ENCODE measurements around the gene NPY5R. TPM values are rescaled to one million over a fixed set of nuclear protein-coding genes. Genes with fewer than 3 reads are reported as not detected.

NPY5R gene
- 1 to 10 TPM in 1 of 4 donors, not detected in 3; 1.7 TPM for total RNA-seq

DNA sequence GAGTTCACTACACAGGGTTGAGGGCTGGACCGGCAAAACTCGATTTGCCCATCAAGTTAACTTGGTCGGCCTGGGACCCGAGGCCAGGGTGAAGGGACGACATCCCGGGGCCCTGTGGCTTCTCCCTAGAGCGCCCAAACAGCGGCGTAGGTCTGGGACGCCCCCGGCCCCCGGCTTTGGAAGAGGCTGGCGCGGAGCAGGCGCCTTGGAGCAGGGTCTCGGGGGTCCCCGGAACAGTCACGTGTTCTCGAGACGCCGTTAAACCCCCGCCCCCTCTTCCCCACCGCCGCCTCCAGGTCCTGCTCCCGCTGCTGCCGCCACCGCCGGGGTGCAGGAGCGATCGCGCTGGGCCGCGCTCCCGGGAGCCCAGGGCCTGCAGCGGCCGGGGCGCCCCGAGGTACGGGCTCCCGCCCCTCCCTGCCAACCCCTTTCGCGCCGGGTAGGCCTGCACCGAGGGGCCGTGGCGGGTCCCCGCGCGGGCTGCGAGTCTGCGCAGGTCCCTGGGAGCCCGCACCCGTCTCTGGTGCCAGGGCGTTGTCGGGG, at the start of gene NPY5R:
NPY5R (plus strand) TSS at position 289 of the 543 bp plus-strand sequence. CDS start 6,382 bp downstream, outside the sequence.
- peak within 1 kb of the TSS in 3 of 4 donors; percentile 1 to 33 (median 29) for H3K4me3 ChIP-seq
- H3K9me3 ChIP-seq, result no peaks in the 10 kb centered on the region
- H3K27ac ChIP-seq, result no peak within 1 kb of the TSS
- TF ChIP-seq, protein P1, sequence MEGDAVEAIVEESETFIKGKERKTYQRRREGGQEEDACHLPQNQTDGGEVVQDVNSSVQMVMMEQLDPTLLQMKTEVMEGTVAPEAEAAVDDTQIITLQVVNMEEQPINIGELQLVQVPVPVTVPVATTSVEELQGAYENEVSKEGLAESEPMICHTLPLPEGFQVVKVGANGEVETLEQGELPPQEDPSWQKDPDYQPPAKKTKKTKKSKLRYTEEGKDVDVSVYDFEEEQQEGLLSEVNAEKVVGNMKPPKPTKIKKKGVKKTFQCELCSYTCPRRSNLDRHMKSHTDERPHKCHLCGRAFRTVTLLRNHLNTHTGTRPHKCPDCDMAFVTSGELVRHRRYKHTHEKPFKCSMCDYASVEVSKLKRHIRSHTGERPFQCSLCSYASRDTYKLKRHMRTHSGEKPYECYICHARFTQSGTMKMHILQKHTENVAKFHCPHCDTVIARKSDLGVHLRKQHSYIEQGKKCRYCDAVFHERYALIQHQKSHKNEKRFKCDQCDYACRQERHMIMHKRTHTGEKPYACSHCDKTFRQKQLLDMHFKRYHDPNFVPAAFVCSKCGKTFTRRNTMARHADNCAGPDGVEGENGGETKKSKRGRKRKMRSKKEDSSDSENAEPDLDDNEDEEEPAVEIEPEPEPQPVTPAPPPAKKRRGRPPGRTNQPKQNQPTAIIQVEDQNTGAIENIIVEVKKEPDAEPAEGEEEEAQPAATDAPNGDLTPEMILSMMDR (IDR thresholded peaks at IDR 0.05), result no peak
- TF ChIP-seq POLR2A (IDR thresholded peaks at IDR 0.05), result no peak
- peaks cover 0 to 11% (median 0%) of the 10 kb centered on the region in 4 donors for H3K4me1 ChIP-seq
- H3K36me3 ChIP-seq, result no peaks in the 10 kb centered on the region
- no peak for DNase-seq
- peaks cover 0 to 11% of the 10 kb centered on the region in 2 donors for H3K27me3 ChIP-seq

DNA sequence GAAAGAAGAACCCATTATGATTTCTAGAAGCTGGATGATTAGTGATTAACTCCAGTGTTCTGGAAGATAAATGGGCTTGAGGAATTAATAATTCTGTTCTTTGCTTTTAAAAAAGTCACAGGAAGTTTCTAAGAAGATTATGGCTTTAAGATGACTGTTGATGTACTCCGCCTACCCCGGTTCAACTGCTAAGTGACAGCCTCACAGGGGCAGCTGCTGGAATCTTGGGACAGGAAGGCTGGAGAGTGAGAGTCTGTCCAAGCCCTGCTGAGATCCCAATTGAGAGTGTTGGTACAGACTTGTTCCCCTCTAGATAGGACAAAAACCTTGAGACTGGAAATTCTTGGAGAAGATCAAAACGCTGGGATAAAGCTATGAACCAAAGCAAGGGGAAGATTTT, 48.6 kb upstream of the NPY5R start:
- no peak for DNase-seq
- no peaks in the 10 kb centered on the region for H3K27me3 ChIP-seq
- no peak overlapping the region for H3K27ac ChIP-seq
- TF ChIP-seq, protein P1 (IDR thresholded peaks at IDR 0.05), result no peak
- no peak for TF ChIP-seq POLR2A (IDR thresholded peaks at IDR 0.05)
- no peaks in the 10 kb centered on the region for H3K4me1 ChIP-seq
- H3K9me3 ChIP-seq, result no peaks in the 10 kb centered on the region
- no peak overlapping the region for H3K4me3 ChIP-seq
- H3K36me3 ChIP-seq, result no peaks in the 10 kb centered on the region

DNA sequence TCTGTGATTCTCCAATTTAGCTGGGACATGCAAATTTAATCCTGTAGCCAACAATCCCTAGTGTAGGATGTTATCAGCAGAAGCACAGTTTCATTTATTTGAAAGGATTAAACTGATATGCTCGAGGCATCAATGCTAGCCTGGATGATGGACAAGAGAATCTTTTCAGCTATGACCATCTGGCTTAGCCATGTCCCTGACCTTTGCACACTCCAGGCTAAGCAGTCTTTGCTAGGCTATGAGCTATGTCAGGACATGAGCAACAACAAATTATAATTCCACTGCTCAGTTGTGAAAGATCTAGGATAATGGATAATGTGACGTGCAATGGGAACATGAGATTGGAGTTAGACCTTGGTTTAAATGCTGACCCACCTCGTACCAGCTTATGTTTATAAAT, 43.2 kb upstream of the NPY5R start:
- Histone ChIP-seq H3K27ac (no peak overlapping the region), H3K4me1 (no peaks in the 10 kb centered on the region)
- no peak for TF ChIP-seq POLR2A (IDR thresholded peaks at IDR 0.05)
- TF ChIP-seq, protein P1 (IDR thresholded peaks at IDR 0.05), result no peak

DNA sequence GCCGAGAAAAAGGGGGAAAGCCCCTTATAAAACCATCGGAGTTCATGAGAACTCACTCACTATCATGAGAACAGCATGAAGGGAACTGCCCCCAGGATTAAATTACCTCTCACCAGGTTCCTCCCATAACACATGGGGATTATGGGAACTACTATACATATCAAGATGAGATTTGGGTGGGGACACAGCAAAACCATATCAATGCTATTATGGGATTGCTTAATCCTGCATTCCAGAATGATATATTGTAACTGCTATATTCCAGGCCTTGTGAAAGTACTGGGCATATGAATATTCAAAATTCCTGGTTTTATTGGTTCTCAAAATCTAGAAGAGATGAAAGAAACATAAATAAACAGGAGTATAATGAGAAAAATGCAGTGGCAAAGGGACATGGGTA, 40.6 kb upstream of the NPY5R start:
- no peaks in the 10 kb centered on the region for H3K9me3 ChIP-seq
- DNase-seq, result no peak
- no peaks in the 10 kb centered on the region for H3K36me3 ChIP-seq
- H3K4me3 ChIP-seq, result no peak overlapping the region
- H3K27ac ChIP-seq, result no peak overlapping the region
- no peak for TF ChIP-seq POLR2A (IDR thresholded peaks at IDR 0.05)
- no peaks in the 10 kb centered on the region for H3K27me3 ChIP-seq
- no peaks in the 10 kb centered on the region for H3K4me1 ChIP-seq

More for the DNA sequence above, 43.2 kb upstream of the NPY5R start:
- Histone ChIP-seq H3K27me3 (no peaks in the 10 kb centered on the region), H3K4me3 (no peak overlapping the region), H3K9me3 (no peaks in the 10 kb centered on the region), H3K36me3 (no peaks in the 10 kb centered on the region)
- no peak for DNase-seq

DNA sequence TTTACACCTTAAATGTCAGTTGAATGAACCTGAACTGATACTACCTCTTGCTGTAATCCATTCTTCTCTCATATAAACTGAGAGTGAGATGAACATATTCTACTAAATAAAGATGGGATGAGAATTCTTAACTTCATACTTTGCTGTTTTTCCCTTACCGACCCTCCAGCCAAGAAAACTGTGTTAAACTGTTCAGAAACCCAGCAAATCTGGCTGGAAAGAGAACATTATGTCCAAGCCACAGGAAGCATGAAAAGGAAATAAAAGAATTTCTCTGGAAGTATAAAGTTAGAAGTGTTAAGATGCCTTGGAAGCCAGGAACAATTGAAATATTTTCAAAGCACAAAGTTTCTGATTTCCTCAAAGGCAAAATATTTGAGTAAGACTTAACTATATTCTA, 34.2 kb upstream of the NPY5R start:
- Histone ChIP-seq H3K4me3 (no peak overlapping the region), H3K27ac (no peak overlapping the region), H3K4me1 (no peaks in the 10 kb centered on the region), H3K9me3 (no peaks in the 10 kb centered on the region), H3K27me3 (no peaks in the 10 kb centered on the region), H3K36me3 (no peaks in the 10 kb centered on the region)
- TF ChIP-seq, protein P1 (IDR thresholded peaks at IDR 0.05), result no peak
- no peak for TF ChIP-seq POLR2A (IDR thresholded peaks at IDR 0.05)
- DNase-seq, result no peak

DNA sequence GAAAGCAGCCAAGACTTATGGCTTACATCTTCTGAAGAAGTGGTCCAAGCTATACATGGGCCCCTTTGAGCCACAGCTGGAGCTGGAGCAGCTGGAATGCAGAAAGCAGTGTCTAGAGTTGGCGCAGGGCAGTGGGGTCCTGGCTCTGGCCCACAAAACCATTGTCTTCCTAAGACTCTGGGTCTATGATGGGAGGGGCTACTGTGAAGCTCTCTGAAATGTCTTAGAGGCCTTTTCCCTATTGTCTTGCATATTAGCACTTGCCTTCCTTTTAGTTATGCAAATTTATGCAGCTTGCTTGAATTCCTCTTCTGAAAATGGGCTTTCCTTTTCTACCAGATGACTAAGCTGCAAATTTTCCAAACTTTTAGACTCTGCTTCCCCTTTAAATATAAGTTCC, 26.6 kb upstream of the NPY5R start:
- TF ChIP-seq, protein P1 (IDR thresholded peaks at IDR 0.05), result no peak
- TF ChIP-seq POLR2A (IDR thresholded peaks at IDR 0.05), result no peak
- Histone ChIP-seq H3K4me3 (no peak overlapping the region), H3K36me3 (no peaks in the 10 kb centered on the region), H3K9me3 (peaks cover 0 to 14% (median 4%) of the 10 kb centered on the region in 4 donors), H3K27me3 (no peaks in the 10 kb centered on the region), H3K27ac (no peak overlapping the region), H3K4me1 (no peaks in the 10 kb centered on the region)
- DNase-seq, result no peak

All from Peyer's patch (tissue), 4 donors.